Midbrain (tissue), 1 donor: ENCODE measurements around the gene UBE2H.

Experiments
- DNase-seq: peaks from one replicate; lab custom pipeline; 2025; lab: John Stamatoyannopoulos, UW

The UBE2H gene

GRCh38 chr7:129785685-129786514, 166.9 kb downstream of the UBE2H start:
- DNase-seq = no peak

- DNase-seq = no peak
Measured at GRCh38 chr7:129784783-129785684, 167.7 kb downstream of the UBE2H start.

GRCh38 chr7:129784437-129784782, 168.3 kb downstream of the UBE2H start:
- DNase-seq = no peak

- no peak for DNase-seq
Measured at GRCh38 chr7:129783584-129783919, 169.2 kb downstream of the UBE2H start.

- no peak for DNase-seq
Measured at GRCh38 chr7:129782818-129783583, 169.8 kb downstream of the UBE2H start.

- DNase-seq = no peak
Measured at GRCh38 chr7:129781928-129782817, 170.6 kb downstream of the UBE2H start.

GRCh38 chr7:129780974-129781927, 171.5 kb downstream of the UBE2H start:
- no peak for DNase-seq
